Stimulated activated CD8-positive, alpha-beta memory T cell treated with anti-CD3 and anti-CD28 coated beads, Interleukin-12 subunit alpha, Interleukin-12 subunit beta, amount 100 ng/mL, for 24 hours (primary cell): ENCODE data around the gene RNF223.
"Not testable (repeated sequence)": the region's sequence is repeated elsewhere in the genome, so short reads cannot be mapped to it uniquely, and the experiment has no call there.

Experiments used
- DNase-seq: peaks from one replicate; pipeline ENCODE4 v3.0.0-alpha.2; 2020; ENCODE audit errors: extremely low read depth

Gene RNF223

DNA sequence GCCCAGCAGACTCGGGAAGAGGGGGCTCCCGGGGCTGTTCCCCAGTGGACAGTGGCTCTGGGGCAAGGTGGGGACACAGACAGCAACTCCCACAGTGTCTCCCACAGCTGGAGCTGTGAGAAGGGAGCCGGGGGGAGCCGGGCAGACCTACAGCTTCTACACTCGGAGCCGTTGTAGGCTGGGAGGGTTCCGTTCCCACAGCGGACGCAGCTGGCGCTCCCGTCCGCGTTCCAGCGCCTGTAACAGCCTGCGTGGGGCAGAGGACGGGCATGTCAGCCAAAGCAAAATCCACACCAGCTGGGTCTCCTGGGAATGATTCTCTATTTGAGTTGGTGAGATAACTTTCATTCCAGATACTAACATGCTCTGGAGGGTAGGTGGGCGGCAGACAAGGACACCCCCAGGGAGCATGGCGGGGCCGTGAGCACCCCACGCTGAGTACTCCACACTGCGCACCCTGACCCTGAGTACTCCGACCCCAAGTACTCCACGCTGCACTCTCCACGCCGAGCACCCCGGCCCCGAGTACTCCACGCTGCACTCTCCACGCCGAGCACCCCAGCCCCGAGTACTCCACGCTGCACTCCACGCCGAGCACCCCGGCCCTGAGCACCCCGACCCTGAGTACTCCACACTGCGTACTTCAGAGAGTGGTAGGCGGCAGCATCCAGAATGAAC lies 13.4 kb upstream of the RNF223 start:
- no peak for DNase-seq

DNA sequence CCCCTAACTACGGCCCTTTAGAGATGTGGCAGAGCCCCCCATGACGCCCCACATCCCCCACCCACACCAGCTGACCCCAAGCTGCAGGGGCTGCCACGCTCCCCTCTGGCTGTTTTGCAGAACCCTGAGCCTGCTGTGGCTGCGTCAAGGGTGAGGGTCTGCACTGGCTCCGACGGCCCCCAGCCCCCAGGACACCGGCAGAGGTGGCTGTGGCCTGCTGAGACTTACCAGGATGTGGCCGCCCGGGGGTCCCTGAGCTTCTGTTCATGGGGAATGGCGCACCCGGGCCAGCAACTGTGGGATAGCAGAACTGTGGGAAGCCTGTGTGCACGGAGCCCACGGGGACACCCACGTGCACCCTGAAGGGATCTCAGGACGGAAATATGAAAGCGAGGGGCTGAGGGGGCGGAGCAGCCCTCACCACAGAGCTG lies 12.8 kb upstream of the RNF223 start:
- DNase-seq = no peak

DNA sequence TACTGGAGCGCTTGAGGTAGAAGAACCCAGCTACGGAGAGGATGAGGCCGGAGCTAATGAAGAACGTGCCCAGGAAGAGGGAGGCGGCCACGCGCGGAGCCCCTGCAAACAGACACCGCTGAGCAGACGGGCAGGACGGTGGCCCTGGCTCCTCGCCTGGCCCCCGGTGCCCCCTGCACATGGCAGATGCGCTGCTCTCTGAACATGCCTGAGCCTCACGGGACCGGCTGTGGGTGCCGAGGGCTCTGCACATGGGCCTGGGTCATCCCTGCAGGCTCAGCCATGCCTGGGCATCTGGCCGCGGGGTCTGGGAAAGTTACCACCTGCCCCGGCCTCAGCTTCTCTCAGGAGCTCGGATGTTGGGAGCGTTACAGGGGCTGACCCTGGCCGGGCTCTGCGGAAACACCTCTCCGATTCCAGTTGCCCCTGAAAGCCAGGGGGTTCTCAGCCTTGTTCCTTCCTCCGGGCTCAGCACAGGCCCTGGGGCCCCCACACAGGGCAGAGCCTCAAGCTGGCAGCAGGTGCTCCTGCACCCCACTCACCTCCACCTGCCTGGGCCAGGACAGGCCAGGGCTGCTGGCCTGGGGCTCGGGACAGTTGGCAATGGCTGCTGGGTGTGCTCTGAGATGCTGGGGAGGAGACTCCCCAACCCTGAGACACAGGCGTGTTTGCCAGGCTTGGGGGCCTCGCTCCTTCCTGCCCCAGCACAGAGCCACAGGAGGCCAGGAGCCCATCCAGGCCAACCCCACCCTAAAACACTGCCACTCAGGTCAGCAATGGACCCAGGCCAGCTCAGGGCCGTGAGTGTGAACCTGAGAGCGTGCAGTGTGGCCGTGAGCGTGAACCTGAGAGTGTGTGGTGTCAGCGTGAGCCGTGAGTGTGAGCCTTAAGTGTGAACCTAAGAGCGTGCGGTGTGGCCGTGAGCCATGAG lies 12.1 kb upstream of the RNF223 start:
- no peak for DNase-seq

DNA sequence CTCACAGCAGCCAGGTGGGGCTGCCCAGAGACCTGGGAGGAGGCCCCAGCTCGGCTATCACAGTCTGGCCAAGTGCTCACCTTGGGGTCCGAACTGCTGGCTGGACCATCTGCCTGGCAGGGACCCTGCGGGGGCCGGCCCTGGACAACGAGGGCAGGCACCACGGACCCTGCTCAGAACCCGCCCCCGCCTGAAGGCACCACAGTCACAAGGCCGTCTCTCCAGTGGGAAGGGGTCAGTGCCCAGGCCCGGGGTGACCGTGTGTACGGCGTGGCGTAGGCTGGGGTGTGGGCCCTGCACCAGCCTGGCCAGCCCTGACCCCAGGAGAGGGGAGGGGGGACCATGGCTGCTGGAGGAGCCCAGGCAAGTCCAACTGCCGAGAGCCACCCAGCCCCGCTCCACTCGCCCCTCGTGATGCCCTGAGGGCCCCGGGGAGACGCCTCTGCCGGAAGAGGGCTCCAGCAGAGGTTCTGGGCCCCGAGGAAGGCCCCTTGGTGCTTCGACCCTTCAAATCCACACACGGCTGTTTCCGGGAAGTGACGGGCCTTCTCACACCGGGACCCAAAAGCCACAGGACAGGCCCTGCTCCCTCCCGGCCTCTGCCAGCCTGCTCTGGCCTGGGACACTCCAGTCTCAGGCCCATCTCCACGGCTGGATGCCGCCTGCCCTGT lies 11.2 kb upstream of the RNF223 start:
- DNase-seq = no peak

DNA sequence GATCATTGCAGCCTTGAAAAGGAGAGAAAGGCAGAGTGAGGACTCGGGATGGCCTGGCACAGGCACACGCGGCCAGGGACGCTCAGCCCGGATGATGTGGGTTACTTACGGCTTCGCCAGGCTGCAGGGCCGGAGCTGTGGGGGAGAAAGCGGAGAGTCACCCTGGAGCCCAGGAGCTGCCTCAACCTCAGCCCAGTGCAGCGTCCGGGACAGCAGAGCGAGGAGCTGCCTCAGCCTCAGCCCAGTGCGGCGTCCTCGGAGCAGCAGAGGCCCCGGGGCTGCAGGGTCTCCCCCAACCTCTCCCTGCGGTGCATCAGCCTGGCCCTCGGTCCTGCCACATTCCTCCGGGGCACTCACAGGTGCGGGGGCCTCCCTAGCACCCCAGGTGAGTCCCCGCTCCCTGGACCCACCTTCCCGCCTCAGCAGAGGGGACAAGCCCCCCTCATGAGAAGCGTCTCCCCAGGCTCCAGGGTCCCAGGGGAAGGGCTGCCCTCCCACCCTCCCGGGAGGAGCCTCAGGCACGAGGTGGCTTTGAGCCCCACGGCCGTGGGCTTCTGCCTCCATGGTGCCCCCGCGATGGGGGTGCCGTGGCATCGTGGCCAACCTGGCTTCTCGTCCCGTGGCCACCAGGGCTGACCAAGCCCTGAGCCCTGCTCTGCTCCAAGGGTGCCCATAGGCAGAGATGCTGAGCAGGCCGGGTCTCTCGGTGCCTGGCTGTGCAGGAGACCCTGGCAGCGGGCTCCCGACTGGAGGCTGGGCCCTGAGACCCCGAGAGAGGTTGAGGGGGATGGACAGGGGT lies 10.5 kb upstream of the RNF223 start:
- no peak for DNase-seq

DNA sequence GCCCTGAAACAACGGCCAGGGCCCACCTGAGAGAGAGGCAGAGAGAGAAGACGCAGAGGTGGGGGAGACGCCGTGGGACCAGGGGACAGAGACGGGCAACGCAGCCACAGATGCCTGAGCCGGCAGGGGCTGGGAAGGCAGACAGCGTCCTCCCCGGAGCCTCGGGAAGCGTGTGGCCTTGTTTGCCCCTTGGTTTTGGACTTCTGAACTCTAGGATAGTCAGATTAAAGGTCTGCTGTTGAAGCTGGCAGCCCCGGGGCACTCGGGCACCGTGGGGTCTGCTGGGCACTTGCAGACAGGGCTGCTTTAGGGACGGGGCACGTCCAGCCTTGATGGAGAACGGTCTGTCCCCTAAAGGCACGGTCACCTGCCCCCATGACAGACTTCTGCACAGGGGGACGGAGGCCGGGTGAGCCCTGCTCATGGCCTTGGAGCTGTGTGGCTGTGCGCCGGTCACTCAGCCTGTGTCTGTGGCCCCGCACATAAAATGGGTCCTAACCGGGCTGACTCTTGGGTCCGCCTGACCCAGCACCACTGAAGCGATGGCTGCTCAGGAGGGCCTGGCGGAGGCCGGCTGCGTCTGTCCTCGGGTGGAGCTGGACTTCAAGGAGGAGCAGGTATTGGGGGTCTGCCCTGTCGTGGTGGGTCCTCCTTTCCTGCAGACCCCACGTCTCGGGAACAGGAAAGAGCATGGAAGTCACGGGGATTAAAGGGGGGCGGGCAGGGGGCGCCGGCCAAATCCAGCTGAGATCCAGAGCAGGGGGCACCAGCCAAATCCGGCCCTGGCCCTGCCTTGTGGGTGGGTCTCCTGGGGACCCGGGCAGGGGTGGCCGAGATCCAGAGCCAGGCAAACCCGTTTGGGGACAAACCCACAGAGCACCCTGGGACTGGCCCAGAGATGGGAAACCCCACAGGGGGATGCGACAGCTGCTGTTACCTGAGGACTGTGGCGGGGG lies 9.6 kb upstream of the RNF223 start:
- DNase-seq = no peak

DNA sequence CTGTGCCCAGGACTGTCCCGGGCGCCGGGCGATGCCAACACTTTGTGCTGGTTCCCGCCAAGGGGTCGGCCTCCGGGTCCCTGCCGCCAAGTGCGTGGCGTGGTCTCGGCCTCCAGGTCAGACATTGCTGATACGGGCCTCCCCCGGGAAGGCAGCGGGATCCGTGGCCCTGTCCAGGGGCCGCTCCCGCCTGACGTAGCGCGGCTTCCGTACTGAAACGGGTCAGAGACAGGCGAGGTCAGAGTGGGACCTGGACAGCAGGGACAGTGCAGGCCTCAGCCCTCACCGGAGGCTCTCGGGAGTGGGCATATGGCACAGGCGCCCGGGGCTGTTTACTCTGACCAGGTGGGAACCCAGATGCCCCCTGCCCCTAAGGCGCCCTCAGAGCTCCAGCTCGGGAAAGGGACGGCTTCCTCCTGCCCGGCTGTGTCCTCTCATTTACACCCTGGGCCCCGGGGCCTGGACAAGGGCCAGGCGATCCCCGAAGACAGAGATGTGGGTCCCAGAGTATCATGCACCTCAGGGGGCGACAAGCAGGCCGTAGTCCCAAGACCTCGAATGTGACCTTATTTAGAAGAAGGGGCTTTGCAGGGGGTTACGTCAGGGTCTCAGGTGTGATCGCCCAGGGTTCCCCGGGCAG lies 8.8 kb upstream of the RNF223 start:
- no peak for DNase-seq

DNA sequence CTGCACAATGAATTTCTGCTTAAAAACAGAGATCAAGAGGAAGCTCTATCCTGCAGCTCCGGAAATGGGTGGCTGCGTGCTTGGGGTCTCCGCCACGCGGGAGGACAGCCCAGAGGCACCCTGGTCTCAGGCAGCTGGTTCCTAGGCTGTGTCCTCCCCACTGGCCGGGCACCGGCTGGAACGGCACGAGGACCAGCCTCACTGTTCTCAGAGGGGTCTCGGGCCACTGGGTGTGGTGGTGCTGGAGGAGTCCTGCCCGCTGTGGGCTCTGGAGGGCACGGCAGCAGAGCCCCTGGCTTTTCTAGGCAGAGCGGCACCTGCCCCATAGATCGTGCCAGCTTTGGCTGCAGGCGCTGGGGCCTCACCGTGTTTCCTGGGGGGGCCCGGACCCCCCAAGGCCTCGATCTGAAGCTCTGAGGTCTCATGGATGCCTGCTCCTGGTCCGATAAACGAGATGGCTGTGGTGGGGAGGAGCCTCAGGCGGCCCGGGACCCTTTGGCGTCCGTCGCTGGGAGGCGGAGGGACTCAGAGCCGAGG lies 8.2 kb upstream of the RNF223 start:
- no peak for DNase-seq

DNA sequence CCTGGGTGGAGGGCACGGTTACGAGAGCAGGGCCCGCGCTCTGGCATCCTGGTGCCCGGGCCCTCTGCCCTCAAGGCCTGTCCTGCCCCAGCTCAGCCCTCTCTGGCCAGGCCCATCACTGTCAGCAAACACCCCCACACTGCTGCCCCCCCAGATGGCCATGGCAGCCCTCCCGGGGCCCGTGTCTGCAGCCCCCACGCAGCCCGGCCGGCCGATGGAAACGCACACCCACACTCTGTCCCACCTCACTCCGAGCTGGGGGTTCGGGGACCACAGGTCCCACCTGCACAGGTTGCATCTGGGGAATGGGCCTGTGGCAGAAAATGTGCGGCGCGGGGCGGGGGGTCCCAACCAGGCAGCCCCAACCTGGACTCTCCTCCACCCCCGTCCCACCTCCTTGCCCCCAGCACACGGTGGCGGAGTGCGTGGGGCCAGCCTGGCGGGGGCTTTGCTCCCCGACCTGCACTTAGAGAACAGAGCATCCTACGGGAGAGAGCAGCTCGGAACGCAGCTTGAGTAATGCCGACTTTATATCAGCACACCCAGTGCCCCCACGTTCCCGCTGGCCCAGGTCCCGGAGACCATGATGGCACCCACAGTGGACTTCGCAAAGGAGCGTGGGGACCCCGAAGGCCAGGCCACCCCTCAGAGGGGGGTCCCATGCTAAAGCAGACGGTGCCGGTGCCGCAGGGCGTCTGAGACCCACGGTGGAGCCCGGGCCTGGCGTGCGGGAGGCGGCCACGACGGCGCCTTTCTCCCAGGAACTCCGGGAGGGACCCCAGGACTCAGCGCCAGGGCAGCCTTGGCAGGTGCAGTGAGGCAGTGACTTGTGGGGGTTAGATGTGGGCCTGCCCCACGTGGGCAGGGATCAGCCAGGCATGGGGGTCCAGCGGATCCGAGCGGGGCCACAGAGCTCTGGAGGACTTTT lies 7.5 kb upstream of the RNF223 start:
- DNase-seq = no peak

DNA sequence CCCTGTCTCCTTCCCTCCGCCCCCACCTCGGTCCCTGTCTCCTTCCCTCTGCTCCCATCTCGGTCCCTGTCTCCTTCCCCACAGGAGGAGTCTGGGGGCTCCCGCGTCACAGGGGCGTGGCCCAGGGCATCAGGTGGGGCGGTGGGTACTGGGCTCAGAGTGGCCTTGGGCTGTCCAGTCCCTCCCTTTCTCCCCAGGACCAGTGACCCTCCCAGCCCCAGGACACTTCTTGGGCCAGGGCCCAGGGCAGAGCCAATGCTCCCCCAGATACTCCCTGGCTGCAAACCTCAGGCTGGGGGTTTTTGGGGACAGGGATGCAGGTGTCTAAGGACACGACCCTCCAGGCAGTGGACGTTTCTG lies 6.8 kb upstream of the RNF223 start:
- no peak for DNase-seq

DNA sequence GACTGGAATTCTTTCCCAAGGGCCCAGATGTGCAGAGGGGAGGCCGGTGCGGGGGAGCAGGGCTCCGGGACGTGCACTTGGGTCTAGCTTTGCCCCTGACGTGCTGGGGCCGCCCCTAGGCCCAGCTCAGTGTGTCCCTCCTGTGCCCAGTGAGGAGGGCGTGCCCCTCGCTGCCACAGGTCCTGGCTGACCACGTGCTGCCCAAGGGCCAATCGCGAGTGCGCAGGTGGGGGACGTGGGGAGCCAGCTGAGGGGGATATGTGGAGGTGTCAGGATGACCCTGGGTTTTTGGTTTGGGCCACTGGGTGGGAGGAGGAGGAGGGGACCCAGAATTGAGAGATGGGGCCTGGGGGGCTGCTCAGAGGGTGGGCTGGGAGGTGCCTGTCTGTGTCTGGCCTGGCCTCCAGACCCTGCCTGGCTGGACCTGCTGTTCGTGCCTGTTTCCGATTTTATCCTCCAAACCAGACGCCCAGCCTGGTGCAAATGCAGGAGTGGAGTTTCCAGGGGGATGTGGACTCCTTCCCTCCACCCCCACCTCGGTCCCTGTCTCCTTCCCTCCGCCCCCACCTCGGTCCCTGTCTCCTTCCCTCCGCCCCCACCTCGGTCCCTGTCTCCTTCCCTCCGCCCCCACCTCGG lies 6.1 kb upstream of the RNF223 start:
- DNase-seq = no peak

DNA sequence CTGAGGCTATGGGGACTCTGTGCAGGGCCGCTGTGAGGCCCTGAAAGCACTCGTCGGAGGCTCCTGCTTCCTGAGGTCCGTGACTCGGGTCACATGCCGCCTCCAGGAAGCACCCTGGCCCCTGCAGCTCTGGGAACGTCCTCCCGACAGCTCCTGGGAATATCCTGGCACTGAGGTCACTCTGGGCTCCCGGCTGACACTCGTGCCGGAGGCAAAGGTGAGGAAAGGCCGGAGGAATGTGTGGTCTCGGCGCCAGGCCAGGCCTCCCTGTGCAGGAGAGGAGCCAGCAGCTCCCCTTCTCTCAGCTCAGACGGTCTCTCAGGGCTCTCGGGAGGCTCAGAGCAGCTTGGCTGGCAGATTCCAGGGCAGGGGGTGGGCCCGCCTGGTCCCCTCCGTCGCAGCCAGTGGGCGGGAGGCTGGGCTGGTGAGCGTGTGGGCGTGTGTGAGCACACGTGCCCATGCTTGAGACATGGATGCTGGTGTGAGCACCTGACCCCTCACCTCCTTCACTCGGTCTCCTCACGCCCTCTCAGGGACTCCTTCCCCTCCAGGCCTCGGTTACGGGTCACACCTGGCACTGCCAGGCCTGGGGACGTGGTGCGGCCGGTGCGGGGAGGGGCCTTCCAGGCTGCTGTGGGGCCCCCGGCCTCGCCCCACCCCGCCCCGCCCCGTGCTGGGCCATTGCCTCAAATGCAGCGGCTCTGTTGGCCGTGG lies 5.5 kb upstream of the RNF223 start:
- no peak for DNase-seq

DNA sequence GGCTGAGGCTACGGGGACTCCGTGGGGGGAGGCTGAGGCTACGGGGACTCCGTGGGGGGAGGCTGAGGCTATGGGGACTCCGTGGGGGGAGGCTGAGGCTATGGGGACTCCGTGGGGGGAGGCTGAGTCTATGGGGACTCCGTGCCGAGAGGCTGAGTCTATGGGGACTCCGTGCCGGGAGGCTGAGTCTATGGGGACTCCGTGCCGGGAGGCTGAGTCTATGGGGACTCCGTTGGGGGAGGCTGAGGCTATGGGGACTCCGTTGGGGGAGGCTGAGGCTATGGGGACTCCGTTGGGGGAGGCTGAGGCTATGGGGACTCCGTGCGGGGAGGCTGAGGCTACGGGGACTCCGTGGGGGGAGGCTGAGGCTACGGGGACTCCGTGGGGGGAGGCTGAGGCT lies 3.3 kb upstream of the RNF223 start:
- DNase-seq = not testable (repeated sequence)

DNA sequence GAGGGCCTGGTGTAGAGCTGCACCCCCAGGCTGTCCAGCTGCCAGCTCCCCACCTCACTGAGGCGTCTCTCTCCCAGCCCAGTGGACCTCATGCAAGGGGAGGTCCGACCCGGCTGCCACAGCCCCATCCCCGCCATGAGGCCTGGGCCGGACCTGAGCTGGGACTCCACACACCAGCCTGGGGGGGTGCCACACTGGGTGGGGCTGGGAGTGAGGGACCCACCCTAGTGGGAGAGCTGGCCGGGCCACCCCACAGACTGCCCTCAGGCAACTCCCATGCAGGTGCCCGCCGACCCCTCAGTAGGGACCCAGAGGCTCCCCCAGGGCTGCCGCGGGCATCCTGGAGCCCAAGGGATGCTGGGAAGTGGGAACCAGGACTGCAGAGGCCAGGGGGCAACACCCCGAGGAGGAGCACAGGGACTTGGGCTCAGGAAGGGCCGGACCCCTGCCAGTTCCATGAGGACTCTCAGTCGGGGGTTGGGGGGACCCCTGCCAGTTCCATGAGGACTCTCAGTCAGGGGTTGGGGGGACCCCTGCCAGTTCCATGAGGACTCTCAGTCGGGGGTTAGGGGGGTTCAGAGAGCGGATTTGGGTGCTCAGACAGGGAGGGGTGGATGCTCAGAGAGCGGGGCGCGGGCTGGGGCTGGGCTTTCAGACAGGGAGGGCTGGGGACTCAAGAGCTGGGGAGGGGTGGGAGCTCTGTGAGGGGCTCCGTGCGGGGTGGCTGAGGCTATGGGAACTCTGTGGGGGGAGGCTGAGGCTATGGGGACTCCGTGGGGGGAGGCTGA lies 1.2 kb upstream of the RNF223 start:
- no peak for DNase-seq

DNA sequence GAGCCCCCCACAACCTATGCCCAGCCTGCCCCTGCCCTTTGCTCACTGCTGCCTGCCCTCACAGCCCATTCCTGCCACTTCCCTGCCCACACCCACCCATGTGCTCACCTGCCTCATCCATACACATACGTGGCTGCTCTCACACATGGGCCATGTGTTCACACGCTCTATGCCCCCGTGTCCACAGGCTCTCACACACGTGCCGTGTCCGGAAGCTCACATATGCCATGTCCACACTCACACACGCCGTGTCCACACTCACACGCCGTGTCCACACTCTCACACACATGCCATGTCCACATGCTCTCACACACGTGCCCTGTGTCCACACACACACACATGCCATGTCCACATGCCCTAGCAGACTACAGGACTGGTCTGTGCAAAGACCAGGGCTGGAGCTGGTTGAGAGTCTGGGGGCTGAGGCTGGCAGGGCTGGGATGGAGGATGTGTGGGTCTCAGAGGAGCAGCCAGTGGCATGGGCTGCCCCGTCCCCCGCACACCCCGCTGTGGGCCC lies 583 bp upstream of the RNF223 start:
- DNase-seq = no peak

DNA sequence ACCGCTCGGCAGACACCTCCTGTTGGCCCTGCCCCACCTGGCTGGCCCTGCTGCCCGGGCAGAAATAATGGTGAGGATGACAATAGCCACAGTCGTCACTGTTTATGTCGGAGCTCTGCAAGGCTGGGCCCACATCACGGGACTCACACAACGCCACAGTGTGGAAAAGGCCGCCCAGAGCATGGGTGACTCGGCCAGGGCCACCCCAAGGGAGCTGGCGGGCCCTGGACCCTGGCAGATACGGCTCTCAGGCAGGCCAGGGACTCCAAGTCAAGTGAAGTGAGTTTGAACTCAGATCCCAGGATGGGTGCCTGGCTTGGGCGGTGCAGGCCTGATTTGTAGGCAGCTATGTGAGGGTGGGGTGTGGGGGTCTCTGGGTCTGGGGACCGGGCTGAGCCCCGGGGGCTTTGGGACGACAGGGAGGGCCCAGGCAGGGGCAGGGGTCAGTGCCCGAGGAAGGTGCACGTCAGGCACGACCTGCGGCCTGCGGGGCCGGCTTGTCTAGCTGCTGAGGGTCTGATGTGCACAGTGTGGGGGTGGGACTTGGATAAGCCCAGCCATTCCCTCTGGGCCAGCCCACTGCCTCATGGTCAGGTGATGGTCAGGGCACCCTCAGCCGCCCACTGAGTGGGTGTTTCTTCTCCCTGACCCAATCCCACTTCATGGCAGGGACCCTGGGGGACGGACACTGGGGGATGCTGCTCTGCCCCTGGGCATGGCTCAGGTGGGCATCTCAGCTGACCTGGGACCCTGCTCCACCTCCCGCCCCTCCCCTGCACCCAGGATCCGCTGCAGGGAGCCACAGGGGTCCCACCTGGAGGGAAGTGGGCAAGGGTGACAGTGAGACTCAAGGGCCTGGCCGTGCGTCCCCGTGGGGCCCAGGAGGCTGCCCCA lies 1.0 kb downstream of the RNF223 start:
- no peak for DNase-seq
